Measurements from ENCODE around the gene ACTR3.
"Not testable (repeated sequence)": the region's sequence is repeated elsewhere in the genome, so short reads cannot be mapped to it uniquely, and the experiment has no call there.

The ACTR3 gene

GRCh38 chr2:113906647-113907046 lies 16.8 kb downstream of the ACTR3 start:
- DNase-seq = no peak

GRCh38 chr2:113907297-113907696 lies 17.4 kb downstream of the ACTR3 start:
- no peak for DNase-seq

GRCh38 chr2:113910110-113910717 lies 20.3 kb downstream of the ACTR3 start:
- no peak for DNase-seq

GRCh38 chr2:113910967-113911678 lies 21.2 kb downstream of the ACTR3 start:
- no peak for DNase-seq

DNA sequence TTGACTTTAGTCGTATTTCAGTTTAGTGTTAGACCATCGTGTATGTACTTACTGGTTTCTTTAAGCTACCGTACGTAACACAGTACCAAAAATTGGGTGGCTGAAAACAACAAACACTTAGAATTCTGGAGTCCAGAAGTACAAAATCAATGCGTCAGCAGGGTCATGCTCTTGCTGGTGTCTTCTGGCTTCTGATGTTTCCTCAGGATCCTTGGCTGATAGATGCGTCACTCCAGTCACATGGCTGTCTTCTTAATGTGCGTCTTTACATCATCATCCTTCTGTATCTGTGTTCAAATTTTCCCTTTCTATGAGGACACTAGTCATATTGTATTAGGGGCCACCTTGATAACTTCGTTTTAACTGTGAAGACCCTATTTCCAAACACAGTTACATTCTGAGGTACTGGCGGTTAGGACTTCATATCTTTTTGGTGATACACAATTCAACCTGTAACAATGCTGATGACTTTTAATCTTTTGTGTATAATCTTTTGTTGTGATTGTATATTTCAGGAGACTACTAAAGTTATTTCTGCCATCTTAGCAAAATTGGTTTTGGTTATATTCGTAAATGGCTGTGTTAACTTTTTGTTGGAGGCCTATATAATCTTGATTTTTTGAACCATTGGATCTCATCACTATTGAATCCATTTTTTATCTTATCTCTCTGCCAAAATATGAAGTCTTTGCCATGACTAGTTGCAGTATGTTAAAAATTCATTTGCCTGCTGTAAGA lies 25.4 kb downstream of the ACTR3 start:
- no peak for DNase-seq

DNA sequence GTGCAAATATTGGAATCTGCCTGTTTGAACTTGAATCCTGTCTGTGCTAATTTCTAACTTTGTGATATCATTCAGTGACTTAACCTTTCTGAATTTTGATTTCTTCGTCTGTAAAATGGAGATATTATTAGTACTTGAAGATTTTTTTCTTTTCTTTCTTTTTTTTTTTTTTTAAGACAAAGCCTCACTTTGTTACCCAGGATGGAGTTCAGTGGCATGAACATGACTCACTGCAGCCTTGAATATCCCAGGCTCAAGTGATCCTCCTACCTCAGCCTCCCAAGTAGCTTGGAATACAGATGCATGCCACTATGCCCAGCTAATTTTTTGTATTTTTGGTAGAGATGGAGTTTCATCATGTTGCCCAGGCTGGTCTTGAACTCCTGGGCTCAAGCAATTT lies 28.3 kb downstream of the ACTR3 start:
- DNase-seq = no peak

DNA sequence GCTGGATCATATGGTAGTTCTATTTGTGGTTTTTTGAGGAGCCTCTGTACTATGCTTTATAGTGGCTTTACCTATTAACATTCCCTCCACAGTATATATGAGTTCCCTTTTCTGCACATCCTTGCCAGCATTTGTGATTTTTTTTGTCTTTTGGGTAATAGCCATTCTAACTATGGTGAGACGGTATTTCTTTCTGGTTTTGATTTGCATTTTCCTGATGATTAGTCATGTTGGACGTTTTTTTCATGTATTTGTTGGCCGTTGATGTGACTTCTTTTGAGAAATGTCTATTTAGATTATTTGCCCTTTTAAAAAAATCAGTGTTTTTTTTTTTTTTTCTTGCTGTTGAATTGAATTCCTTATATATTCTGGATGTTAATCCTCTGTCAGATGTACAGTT lies 31.1 kb downstream of the ACTR3 start:
- no peak for DNase-seq

- DNase-seq = no peak
Measured at GRCh38 chr2:113922335-113922734, 32.4 kb downstream of the ACTR3 start.

GRCh38 chr2:113922784-113923183 lies 32.9 kb downstream of the ACTR3 start:
- no peak for DNase-seq

DNA sequence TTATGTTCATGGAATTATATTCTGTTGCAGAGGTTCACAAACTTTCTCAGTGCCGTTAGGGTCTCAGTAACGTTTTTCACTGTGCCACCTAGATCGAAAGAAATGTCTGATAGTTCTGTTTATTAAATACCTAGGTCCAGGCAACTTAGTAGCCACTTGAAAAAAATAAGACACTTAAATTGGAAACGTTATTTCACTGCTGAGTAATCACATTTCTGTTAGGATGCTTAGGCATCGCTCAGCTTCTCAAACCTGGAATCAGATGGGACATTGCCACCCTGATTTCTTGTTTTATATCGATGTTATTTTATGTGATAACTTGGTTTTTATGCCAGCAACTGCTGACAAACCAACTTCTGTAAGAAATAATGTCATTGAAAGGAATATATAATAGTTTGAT lies 36.0 kb downstream of the ACTR3 start:
- no peak for DNase-seq

- DNase-seq = no peak
Measured at GRCh38 chr2:113926314-113926713, 36.4 kb downstream of the ACTR3 start.

DNA sequence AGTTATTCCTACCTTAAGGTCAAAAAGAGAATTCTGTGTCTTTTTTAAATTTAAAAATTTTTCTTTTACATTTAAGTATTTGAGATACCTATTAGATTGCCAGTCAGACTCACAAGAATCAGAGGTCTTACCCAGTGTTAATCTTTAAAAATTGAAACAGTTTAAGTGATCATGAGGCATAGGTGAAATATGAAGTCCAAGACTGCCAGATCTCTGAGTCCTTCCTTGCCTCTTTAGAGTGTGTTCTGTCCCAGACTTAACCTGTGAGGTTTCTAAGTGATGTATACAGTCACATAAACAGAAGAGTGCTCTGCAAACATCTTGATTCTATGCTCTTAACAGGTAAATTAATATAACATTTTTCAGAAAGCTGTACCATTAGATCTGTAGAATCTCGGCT lies 40.6 kb downstream of the ACTR3 start:
- no peak for DNase-seq

- DNase-seq = no peak
Measured at GRCh38 chr2:113937501-113937900, 47.6 kb downstream of the ACTR3 start.

- DNase-seq = no peak
Measured at GRCh38 chr2:113940891-113941290, 51.0 kb downstream of the ACTR3 start.

- not testable (repeated sequence) for DNase-seq
Measured at GRCh38 chr2:113945784-113946183, 55.9 kb downstream of the ACTR3 start.

DNA sequence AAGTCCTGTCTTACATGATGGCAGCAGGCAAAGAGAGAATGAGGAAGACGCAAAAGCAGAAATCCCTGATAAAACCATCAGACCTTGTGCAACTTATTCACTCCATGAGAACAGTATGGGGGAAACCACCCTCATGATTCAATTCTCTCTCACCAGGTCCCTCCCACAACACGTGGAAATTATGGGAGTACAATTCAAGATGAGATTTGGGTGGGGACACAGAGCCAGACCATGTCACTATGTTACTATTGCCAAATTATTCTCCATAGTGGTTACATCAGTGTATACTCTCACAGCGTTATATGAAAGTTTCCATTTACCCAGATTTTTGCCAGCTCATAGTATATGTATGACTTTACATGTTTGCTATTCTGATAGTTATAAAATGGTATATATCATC lies 61.0 kb downstream of the ACTR3 start:
- not testable (repeated sequence) for DNase-seq

DNA sequence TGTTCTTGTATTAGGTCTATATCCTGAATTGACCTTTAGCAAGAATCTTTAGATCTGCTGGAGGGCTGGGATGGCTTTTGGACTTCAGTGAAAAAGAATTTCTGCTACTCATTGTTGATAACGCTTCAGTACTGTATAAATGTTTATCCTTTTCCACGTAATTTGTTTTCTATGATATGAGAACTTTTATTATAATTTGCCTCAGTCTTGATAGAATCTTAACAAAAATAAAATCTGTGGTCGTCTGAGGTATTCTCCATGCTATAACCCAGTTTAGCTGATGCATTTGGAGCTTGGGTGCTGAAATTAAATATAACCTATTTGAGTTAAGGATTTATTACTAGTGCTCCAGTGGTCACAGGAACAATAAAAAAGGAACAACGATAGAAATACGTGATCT lies 71.1 kb downstream of the ACTR3 start:
- no peak for DNase-seq

DNA sequence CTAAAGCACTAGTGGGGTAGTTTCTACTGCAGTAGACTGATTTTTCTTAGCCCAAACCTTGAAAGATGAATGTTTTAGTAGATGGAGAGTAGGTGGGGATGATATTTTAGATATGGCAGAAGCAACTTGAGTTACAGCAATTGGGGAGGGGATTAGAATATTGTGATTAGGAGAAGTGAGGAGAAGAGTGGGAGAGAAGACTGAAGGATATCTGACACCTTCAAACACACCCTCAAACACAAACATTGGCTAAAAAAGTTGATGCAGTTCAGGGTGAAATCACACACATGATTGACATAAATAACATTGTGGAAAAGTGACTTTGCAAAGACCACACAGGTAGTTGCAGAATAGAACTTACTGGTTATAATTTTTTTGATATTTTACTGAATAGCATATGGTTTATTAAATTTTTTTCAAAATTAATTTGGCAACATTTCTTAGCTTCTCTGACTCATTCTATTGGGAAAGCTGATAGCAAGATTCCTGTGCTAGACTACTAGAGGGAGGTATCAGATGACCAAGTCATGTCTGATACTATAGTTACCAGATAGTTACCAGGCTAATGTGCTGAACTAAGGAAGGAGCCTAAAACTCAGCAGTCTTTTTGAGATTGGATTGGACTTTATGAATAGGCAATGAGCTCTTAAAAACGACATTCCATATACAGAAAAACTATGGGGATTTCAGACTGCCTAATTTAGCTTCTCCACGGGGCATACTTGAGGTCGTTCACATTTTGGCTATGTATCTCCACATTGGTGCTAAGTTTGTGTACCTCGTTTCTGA lies 73.0 kb downstream of the ACTR3 start:
- no peak for DNase-seq

- no peak for DNase-seq
Measured at GRCh38 chr2:113963965-113964364, 74.1 kb downstream of the ACTR3 start.

DNA sequence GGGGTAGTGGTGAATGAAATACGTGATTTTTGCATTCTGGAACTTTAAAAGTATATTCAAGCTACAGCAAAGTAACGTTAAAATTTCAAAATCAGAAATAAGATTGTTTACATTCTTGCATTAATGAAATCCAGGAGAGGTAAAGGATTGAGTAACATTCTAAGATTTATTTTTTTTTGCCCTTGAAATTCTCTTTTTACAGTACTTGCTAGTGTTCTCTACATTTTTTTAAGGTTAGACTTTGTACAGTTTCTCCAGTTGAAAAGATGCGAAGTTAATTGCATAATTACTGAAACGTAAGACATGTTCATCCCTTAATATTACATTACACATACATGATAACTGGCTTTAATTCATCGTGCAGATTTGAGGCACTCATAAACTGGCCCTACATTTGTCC lies 74.5 kb downstream of the ACTR3 start:
- no peak for DNase-seq

GRCh38 chr2:113965228-113965627 lies 75.3 kb downstream of the ACTR3 start:
- no peak for DNase-seq

- no peak for DNase-seq
Measured at GRCh38 chr2:113965644-113966043, 75.8 kb downstream of the ACTR3 start.

- no peak for DNase-seq
Measured at GRCh38 chr2:113966171-113966570, 76.3 kb downstream of the ACTR3 start.

All from NCI-H1092 treated with DMSO at 0.1 percent for 48 hours (cell line).